Measurements from ENCODE around the gene SYNE1.

SYNE1 gene

GRCh38 chr6:152490971-152491378 is 146.2 kb downstream of the SYNE1 start:
- DNase-seq (ENCODE audit: low read depth) = peak; percentile 73

- no peak for DNase-seq (ENCODE audit: low read depth)
Observed at GRCh38 chr6:152484806-152485205, 152.4 kb downstream of the SYNE1 start.

GRCh38 chr6:152482289-152482688 is 154.9 kb downstream of the SYNE1 start:
- DNase-seq (ENCODE audit: low read depth) = no peak

- DNase-seq (ENCODE audit: low read depth) = no peak
Observed at GRCh38 chr6:152478377-152479010, 158.7 kb downstream of the SYNE1 start.

GRCh38 chr6:152474354-152474753 is 162.8 kb downstream of the SYNE1 start:
- peak; percentile 36 for DNase-seq (ENCODE audit: low read depth)

GRCh38 chr6:152472325-152472724 is 164.8 kb downstream of the SYNE1 start:
- peak; percentile 47 for DNase-seq (ENCODE audit: low read depth)

- DNase-seq (ENCODE audit: low read depth) = peak; percentile 59
Observed at GRCh38 chr6:152471456-152472265, 165.5 kb downstream of the SYNE1 start.

GRCh38 chr6:152463164-152463563 is 174.0 kb downstream of the SYNE1 start:
- DNase-seq (ENCODE audit: low read depth) = no peak

- no peak for DNase-seq (ENCODE audit: low read depth)
Observed at GRCh38 chr6:152462716-152463115, 174.4 kb downstream of the SYNE1 start.

- peak; percentile 35 for DNase-seq (ENCODE audit: low read depth)
Observed at GRCh38 chr6:152461556-152461955, 175.6 kb downstream of the SYNE1 start.

- DNase-seq (ENCODE audit: low read depth) = peak; percentile 49
Observed at GRCh38 chr6:152458648-152459644, 178.2 kb downstream of the SYNE1 start.

GRCh38 chr6:152457949-152458624 is 179.1 kb downstream of the SYNE1 start:
- no peak for DNase-seq (ENCODE audit: low read depth)

- DNase-seq (ENCODE audit: low read depth) = no peak
Observed at GRCh38 chr6:152454003-152454402, 183.2 kb downstream of the SYNE1 start.

- no peak for DNase-seq (ENCODE audit: low read depth)
Observed at GRCh38 chr6:152453421-152453820, 183.7 kb downstream of the SYNE1 start.

GRCh38 chr6:152452639-152453038 is 184.5 kb downstream of the SYNE1 start:
- DNase-seq (ENCODE audit: low read depth) = no peak

GRCh38 chr6:152450519-152450918 is 186.6 kb downstream of the SYNE1 start:
- DNase-seq (ENCODE audit: low read depth) = no peak

GRCh38 chr6:152441902-152442301 is 195.3 kb downstream of the SYNE1 start:
- no peak for DNase-seq (ENCODE audit: low read depth)

GRCh38 chr6:152435816-152436215 is 201.3 kb downstream of the SYNE1 start:
- no peak for DNase-seq (ENCODE audit: low read depth)

- DNase-seq (ENCODE audit: low read depth) = no peak
Observed at GRCh38 chr6:152432758-152433157, 204.4 kb downstream of the SYNE1 start.

GRCh38 chr6:152428126-152428525 is 209.0 kb downstream of the SYNE1 start:
- DNase-seq (ENCODE audit: low read depth) = peak; percentile 39

GRCh38 chr6:152426276-152426675 is 210.9 kb downstream of the SYNE1 start:
- no peak for DNase-seq (ENCODE audit: low read depth)
